HG02623 (cell line): ENCODE results near the gene TMED8.
"Not testable (repeated sequence)": the region's sequence is repeated elsewhere in the genome, so short reads cannot be mapped to it uniquely, and the experiment has no call there.

Experiments
- ATAC-seq: cut with Tn5 transposase; IDR thresholded peaks from one replicate; pipeline ENCODE4 v1.9.1; 2021; ENCODE audit warnings: moderate library complexity; ENCODE audit not compliant: unreplicated experiment

TMED8 gene

DNA sequence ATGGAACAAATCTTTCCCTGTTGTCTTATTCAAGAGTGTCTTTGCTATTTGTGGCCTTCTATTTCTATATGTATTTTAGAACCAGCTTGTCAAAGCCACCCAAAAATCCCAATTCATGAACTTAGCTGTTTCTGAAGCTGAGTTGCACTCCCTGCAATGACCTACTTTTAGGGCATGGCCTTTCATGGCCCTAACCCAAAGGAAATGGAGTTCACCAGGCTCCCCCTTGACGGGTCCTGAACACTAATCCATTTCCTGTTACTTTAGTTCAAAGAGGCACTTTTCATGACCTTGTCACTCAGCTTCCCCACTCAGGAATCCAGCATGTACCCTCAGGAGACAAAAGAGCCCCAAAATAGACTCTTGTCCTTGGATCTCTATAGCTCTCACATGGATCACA lies 7.6 kb downstream of the TMED8 start:
- no peak for ATAC-seq

DNA sequence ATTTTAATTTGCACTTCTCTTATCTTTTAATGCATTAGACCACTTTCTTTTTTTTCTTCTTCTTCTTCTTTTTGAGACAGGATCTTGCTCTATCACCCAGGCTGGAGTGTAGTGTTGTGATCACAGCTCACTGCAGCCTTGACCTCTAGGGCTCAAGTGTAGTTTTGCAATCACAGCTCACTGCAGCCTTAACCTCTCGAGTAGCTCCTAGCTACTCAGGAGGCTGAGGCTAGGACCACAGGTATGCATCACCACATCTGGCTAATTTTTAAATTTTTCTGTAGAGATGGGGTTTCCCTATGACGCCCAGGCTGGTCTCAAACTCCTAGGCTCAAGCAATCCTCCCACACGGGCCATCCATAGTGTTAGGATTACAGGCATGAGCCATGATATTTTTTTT lies 12.7 kb downstream of the TMED8 start:
- ATAC-seq: no peak

GRCh38 chr14:77359626-77360025 lies 17.3 kb downstream of the TMED8 start:
- ATAC-seq: no peak

GRCh38 chr14:77356899-77357298 lies 20.0 kb downstream of the TMED8 start:
- no peak for ATAC-seq

DNA sequence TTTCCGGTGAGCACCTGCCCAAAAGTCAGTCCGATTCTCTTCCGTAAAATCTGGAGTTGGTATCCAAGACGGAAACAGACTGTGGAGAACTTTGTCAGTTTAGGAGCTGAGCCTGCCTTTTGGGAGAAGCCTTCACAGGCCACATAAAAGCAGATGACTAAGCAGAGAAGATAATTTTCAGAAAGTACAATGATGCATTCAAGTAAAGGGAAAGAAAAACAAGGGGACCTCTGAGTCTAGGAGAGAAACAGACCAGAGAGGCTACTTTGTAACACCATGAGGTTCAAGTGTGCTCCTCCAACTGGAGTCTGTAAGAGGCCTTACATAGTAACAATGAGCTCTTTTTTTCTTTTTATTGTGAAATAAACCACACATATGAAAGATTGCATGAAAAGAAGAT lies 21.1 kb downstream of the TMED8 start:
- ATAC-seq: no peak

DNA sequence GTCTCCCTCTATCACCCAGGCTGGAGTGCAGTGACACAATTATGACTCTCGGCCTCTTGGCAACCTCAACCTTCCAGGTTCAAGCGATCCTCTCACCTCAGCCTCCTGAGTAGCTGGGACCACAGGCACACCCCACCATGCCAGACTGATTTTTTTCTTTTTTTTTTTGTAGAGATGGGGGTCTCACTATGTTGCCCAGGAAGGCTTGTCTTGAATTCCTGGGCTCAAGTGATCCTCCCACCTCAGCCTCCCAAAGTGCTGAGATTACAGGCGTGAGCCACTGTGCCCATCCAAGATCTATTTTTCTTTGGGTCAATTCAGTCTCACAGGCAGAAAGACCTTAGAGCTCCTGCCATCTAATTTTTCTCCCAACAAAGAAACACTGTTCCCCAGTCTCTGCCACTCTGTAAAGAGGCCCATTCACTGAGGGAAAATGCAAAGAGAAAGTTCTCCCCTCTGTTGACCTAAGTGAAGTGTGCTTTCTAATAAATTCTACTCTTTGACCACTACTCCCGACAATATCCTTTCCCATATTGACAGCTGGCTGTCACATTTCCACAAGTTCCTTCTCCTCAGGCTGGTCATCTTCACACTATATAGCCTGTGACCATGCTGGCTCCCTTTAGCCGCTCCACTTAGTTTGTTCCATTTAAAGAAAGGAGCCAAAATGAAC lies 23.3 kb downstream of the TMED8 start:
- ATAC-seq: no peak

- no peak for ATAC-seq
Measured at GRCh38 chr14:77347751-77348150, 29.1 kb downstream of the TMED8 start.

DNA sequence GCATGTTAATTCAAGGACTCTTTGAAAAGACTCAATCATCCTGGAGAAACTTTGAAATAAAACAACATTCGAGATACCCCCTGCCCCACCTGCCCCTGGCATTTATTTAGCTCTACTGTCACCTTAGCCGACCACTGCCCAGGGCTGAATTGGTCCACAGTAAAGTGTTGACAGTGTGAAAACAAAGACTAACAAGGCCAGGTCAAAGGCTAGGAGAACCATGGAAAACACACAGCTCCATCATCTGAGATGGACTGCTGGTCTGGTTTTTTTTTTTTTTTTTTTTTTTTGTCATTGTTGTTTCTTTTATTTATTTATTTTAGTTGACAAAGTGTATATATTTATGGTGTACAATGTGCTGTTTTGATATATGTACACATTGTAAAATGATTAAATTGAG lies 30.4 kb downstream of the TMED8 start:
- ATAC-seq: no peak

- ATAC-seq: no peak
Measured at GRCh38 chr14:77344377-77344996, 32.4 kb downstream of the TMED8 start.

GRCh38 chr14:77343662-77344061 lies 33.2 kb downstream of the TMED8 start:
- no peak for ATAC-seq

GRCh38 chr14:77342726-77343397 lies 34.0 kb downstream of the TMED8 start:
- ATAC-seq: no peak

DNA sequence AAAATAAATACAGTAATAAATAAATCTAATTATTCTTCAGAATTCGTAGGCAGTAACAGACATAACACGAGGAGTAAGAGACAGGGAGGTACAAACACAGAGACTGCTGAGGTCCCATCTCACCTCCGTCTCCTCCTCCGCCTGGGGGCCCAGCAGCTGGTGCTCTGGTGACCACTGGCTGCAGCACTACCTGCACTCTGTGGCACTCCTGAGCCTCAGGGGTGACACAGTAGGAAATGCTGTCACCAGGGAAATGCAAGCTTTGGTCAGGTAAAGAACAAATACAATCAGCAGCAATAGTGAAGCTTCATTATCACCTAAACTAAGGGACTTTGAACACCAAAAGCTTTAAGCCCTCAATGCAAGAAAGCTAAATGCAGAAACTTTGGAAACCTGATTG lies 36.5 kb downstream of the TMED8 start:
- no peak for ATAC-seq

DNA sequence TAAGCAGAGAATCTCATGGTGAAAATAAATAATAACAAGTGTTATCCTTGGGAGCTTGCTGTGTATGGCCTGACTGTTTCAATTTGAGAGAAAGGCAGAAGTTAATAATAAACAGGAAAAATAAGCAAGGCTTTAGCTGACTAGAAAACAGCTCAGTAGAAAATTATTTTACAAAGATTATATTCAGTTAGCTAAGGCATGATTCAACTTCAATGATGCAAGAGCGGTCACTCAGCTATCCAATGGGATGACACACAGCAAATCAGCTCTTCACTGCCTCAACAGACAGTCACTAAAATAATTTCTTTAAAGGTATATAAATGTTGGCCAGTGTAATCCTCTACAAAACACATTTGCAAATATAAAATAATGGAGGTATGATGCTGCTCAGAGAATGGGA lies 37.5 kb downstream of the TMED8 start:
- no peak for ATAC-seq

DNA sequence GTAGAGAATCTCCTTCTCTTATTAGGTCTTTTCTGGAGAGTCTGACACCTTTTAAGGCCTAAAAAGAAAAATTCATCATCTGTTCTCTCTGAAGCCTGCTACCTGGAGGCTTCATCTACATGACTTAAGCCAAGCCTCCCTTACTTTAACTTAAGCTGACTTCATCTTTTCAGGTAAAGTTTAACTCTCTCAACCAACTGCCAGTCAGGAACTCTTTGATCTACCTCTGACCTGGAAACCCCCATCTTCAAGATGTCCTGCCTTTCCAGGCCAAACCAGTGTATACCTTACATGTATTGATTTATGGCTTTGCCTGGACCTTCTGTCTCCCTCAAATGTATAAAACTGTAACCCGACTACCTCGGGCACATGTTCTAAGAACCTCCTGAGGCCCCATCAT lies 38.6 kb downstream of the TMED8 start:
- no peak for ATAC-seq

DNA sequence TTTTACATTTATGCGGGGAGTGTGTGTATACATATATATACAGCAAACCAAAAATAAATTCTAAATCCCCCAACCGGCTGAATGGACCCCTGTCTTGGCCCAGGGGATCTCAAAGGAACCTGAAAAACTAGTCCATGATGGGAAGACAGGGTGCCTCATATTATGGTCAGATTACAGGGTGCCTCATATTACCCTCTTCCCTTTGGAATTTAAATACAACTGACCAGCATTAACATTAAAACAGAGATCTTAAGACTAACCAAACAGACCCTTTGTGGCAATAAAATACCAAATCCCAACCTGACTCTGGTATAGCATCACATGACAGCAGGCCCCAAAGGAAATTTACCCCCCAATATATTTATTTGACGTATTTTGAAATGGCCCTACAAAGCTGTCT lies 39.0 kb downstream of the TMED8 start:
- ATAC-seq: no peak

- ATAC-seq: not testable (repeated sequence)
Measured at GRCh38 chr14:77337255-77337654, 39.6 kb downstream of the TMED8 start.

DNA sequence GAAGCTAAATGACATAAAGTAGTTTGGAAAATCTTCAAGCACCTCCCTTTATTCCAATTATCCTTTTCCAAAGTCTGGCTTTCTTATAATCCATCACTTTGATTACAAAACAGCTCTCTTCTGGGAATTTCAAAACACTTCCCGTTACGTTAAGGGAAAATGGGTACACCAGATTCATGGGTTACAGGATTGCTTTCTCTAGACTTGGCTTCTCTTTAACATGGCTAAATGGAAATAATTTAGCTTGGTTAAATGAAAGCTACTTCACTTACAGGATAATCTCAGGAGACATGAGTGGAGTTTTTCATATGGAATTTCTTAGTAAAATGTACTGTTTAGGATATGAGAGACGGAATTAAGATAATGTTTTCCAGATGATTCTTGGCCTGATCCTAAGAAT lies 41.3 kb downstream of the TMED8 start:
- no peak for ATAC-seq

- ATAC-seq: no peak
Measured at GRCh38 chr14:77329872-77330271, 47.0 kb downstream of the TMED8 start.

GRCh38 chr14:77327111-77327510 lies 49.8 kb downstream of the TMED8 start:
- ATAC-seq: no peak

GRCh38 chr14:77325746-77326094 lies 51.2 kb downstream of the TMED8 start:
- no peak for ATAC-seq

DNA sequence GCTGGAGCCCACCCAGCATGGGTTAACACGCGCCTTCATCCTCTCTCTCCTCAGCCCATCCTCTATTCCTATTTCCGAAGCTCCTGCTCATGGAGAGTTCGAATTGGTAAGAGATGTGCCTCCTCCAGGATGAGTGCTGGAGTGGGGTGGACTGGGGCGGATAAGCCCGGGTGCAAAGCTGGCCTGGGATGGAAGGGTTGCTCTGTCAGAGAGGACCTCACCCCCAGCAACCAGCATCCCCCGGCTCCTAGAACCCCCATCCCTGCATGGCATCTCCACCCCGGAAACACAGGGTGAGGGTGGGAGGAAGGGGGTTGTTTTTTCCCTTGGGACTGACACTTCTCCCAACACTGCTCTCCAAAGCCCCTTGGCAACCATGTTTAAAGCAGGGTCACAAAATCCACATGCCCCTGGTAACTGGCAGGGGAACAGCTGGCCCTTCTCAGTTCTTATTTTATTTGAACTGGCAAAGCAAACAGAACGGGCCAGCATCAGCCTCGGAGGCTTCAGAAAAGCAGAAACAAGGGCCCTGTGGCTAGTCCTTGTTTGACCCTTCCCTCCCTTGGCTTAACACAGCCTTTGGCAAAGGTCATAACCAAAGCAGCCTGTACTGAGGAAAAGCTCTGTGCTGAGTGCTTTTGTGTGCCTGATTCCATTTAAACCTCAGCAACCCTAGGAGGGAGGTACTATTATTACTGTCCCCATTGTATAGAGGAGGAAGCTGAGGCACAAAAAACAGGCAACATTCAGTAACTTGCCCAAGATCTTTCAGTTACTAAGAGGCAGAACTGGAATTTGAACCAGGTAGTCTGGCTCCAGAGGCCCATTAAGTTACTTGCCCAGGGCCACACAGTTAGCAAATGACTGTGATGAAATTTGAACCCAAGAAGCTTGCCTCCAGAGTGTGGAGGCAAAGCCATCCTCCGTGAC lies 51.8 kb downstream of the TMED8 start:
- ATAC-seq: no peak
